Measurements from ENCODE around the gene ZFP36. TPM values are rescaled to one million over a fixed set of nuclear protein-coding genes. Genes with fewer than 3 reads are reported as not detected.

Gene ZFP36, protein sequence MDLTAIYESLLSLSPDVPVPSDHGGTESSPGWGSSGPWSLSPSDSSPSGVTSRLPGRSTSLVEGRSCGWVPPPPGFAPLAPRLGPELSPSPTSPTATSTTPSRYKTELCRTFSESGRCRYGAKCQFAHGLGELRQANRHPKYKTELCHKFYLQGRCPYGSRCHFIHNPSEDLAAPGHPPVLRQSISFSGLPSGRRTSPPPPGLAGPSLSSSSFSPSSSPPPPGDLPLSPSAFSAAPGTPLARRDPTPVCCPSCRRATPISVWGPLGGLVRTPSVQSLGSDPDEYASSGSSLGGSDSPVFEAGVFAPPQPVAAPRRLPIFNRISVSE
- 23.1 TPM for total RNA-seq

DNA sequence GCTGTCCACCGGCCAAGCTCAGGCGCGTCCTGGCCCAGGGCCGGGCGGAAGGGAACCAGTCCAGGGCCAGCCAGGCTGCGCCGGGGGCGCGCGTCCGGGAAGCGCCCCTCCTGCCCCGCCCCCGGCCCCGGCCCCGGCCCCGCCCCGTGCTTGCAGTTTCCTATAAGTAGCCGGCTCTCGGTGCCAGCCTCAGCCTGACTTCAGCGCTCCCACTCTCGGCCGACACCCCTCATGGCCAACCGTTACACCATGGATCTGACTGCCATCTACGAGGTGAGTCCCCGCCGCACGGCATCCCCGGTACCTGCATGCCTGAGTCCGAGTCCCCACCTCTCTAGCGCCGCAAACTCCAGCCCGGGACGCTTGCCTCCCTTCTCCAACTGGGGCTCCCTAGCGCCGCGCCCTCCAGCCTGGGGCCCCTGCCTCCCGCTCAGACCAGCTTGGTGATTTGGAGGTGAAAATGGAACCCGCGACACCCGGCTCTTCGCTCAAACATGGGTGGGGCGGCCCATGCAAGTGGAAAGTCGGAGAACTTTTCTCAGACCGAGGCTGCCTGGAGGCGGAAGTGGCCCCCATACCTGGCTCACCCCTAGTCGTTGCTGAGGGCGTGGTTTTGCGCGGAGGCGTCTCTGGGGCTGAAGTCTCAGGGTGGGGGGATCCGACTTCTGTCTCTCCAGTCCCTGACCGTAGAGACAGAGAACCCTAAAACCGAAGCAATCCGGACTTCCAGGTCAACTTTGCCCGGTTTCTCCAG is at the start of gene ZFP36:
ZFP36 (plus strand) TSS at position 192 of the 754 bp plus-strand sequence; CDS start at position 250, 58 bp downstream.

DNA sequence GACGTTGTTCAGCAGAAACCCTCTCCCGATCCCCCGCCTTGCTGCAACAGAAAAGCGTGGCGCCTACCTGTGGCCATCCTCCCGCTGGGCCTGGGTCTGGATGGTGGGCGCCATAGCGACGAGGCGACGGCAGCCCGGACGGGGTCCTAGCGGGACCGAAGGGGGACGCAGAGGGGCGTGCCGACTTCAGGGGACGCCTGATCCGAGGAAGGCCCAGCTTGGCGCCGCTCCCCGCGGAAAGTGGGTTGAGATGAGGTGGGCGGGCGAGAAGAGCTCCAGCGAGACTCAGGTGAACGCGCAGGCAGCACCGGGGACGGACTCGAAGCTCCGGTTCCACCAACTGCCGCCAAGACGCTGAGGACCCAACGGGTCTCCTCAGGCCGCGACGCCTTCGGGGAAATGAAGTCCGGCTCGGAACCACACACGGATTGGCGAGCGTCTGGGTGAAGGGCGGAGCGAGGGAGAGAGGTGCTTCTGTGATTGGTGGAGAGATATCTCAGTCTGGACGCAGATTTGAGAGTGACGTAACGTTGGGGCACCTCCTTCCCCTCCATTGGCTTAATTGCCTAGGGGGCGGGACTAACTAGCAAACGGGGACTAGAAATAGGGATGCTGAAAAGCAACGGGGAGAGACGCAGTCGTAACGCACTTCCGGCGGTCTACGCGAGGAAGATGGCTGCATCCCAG is 15.8 kb upstream of the ZFP36 start, which contains the start of the genes MED29 and PAF1:
MED29 (plus strand) TSS at position 628 of the 687 bp plus-strand sequence; CDS start at position 673, 45 bp downstream.
PAF1 (minus strand) TSS at position 356 of the 687 bp plus-strand sequence; CDS start at position 114, 242 bp downstream.

DNA sequence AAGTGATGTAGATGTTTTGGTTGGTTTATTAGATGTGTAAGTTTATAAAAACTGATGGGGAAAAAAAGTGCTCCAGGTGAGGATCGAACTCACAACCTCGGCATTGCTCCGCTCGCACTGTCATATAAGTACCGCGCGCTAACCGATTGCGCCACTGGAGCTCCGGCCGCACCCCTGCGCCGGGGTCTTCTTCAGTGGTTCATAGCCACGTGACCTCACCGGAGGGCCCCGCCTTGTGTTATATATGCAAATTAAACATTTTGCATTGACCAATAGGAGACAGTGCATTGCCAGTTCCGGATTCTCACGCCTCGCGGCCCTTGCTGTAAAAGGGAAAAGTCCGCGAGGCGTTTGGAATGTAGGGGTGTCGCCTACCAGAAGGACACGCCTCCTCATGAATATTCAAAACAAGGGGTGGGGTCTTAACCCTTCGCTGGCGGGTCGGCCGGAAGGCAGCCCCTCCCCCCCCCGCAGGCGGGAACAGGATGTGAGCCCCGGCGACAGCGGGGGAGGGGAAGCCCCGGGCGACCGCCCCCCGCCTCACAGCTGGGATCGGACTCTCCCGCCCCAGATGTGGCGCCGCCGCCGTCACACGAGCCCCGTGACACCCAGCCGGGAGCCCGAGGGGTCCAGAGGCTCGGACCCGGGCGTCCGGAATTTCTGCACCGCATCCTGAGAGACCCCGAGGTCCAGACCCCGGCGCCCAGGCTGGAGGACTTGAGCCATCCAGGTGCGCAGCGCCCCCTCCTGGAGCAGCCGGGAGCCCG is 5.6 kb downstream of the ZFP36 start, which contains the start of gene PLEKHG2:
PLEKHG2 (plus strand) TSS at position 570 of the 767 bp plus-strand sequence. CDS start 1,418 bp downstream, outside the sequence.

DNA sequence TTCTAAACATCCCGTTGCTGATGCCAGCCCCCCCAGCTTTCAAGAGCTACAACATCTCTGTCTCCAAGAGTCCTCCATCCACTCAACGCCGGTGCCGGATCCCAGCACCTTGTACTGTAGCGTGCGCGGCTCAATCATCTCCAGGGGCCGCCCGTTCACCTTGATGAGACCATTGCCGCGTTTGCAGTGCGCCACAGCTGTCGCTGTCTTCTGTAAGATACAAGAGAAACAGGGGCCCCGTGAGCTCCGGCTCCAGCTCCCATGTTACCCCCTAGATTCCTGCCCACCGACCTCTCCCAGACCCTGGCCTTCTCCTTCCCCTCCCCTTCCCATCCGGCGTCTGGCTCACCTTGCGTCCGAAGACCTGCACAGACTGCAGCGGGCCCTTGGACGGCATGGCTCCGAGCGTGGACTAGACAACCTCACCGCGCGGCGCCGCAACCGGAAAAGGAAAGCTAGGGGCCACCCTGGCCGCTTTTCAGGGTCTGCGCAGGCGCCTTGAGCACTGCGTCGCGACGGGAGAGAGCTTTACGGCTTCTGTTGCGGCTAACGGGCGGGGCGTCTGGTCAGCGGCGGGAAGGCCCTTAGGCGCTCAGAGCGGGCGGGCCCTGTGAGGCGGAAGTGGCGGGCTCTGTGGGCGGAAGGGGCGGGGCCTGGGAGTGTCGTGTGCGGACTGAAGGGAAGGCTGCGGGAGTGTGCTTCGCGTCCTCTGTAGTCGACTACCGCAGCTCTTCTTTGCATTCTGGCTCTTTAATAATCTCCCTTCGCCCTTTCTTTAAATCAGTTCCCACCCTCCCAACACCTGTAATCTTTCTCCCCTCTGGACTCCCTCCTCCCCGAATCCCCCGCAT is 29.1 kb downstream of the ZFP36 start, which contains the start of gene RPS16:
RPS16 (minus strand) TSS at position 451 of the 851 bp plus-strand sequence; CDS start at position 397, 54 bp downstream.

DNA sequence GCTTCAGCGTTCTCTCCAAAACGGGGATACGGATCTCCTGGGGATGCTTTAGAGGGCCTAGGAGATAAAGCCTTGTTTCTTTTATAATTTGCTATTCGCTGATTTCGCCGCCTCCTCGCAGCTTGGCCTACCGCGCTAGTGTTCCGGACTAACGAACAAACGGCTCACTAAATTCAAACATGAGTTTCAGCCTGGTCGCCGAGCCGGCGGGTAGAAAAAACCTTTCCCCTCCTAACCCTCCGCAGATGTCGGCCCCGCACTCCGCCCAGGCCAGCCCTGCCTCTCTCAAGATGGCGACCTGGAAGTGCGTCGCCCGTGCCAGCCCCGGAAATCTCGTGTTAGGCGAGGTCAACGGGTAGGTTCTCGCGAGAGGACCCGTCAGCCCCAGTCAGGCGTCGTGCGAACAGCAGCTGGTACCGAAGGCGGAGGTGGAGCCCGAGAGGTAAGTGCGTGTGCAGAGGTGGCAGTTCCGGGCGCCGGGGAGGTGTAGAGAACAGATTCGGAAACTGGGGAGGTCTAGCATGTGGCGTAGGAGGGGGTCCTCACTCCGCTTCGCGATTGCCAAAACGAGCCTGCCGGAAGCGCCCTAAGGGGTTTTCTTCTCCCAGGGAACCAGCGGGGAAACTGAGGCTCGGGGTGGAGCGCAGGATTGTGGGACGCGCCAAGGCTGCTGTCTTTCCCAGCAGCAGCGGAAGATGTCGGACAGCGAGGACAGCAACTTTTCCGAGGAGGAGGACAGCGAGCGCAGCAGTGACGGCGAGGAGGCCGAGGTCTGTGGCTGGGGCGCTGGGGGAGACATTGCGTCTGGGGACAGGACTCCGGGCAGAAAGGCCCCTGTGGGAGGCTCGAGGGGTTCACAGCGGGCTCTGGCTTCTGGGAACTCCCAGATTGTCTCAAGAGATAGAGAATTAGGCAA is 38.8 kb downstream of the ZFP36 start, which contains the start of gene SUPT5H:
SUPT5H (plus strand) TSS at position 387 of the 916 bp plus-strand sequence; CDS start at position 696, 309 bp downstream.

Other genes with a start within 250 kb of the ZFP36 start
- gene NCCRP1, start 209.9 kb upstream of the ZFP36 start, total RNA-seq = 20.0 TPM
- gene SYCN, start 202.6 kb upstream of the ZFP36 start, total RNA-seq = not detected
- not detected for gene IFNL3, start 161.8 kb upstream of the ZFP36 start, total RNA-seq
- not detected for gene IFNL4, start 158.0 kb upstream of the ZFP36 start, total RNA-seq
- gene IFNL2, start 138.5 kb upstream of the ZFP36 start, total RNA-seq = not detected
- not detected for gene IFNL1, start 110.4 kb upstream of the ZFP36 start, total RNA-seq
- 20.6 TPM for gene LRFN1, start 86.0 kb upstream of the ZFP36 start, total RNA-seq
- 7.3 TPM for gene GMFG, start 70.8 kb upstream of the ZFP36 start, total RNA-seq
- gene SAMD4B, start 64.4 kb upstream of the ZFP36 start, total RNA-seq = 81.2 TPM
- 34.6 TPM for gene PAF1, start 15.7 kb upstream of the ZFP36 start, total RNA-seq
- gene MED29, start 15.5 kb upstream of the ZFP36 start, total RNA-seq = 19.4 TPM
- gene PLEKHG2, start 5.8 kb downstream of the ZFP36 start, total RNA-seq = 34.6 TPM
- gene RPS16, start 29.1 kb downstream of the ZFP36 start, total RNA-seq = 77.1 TPM
- 76.5 TPM for gene SUPT5H, start 38.7 kb downstream of the ZFP36 start, total RNA-seq
- gene TIMM50, start 74.0 kb downstream of the ZFP36 start, total RNA-seq = 46.6 TPM
- 9.5 TPM for gene DLL3, start 92.1 kb downstream of the ZFP36 start, total RNA-seq
- 1.7 TPM for gene SELENOV, start 108.3 kb downstream of the ZFP36 start, total RNA-seq
- 14.8 TPM for gene EID2B, start 126.0 kb downstream of the ZFP36 start, total RNA-seq
- 14.2 TPM for gene EID2, start 133.3 kb downstream of the ZFP36 start, total RNA-seq
- gene LGALS13, start 195.7 kb downstream of the ZFP36 start, total RNA-seq = not detected
- gene LGALS16, start 249.1 kb downstream of the ZFP36 start, total RNA-seq = not detected